C4-2B (cell line): ENCODE results near the gene C2orf68.

ENCODE experiments used
- CTCF ChIP-seq: fragments of 450-650 bp; conservative IDR thresholded peaks from 2 replicates; pipeline ENCODE4 v1.5.1; 2017; ENCODE audit warnings: mild to moderate bottlenecking
- ZFX ChIP-seq: fragments of 450-650 bp; IDR thresholded peaks from 2 replicates; pipeline ENCODE4 v1.6.1; 2017

GRCh38 chr2:85648619-85649018, 36.8 kb upstream of the C2orf68 start:
- TF ChIP-seq CTCF (no peak; the same call in 1 of the 2 replicates), ZFX (no peak)
